GM10266 (cell line): ENCODE results near the gene OCA2.

Experiments used
- DNase-seq: peaks from one replicate; pipeline ENCODE4 v3.0.0; 2012; ENCODE audit errors: extremely low spot score
- TF ChIP-seq, protein P1 (sequence below): IDR thresholded peaks from 2 replicates; pipeline ENCODE4 v1.5.1; 2012; ENCODE audit warnings: mild to moderate bottlenecking, low read depth; ENCODE audit not compliant: control insufficient read depth, insufficient read depth; ENCODE audit errors: missing control alignments

OCA2 gene

DNA sequence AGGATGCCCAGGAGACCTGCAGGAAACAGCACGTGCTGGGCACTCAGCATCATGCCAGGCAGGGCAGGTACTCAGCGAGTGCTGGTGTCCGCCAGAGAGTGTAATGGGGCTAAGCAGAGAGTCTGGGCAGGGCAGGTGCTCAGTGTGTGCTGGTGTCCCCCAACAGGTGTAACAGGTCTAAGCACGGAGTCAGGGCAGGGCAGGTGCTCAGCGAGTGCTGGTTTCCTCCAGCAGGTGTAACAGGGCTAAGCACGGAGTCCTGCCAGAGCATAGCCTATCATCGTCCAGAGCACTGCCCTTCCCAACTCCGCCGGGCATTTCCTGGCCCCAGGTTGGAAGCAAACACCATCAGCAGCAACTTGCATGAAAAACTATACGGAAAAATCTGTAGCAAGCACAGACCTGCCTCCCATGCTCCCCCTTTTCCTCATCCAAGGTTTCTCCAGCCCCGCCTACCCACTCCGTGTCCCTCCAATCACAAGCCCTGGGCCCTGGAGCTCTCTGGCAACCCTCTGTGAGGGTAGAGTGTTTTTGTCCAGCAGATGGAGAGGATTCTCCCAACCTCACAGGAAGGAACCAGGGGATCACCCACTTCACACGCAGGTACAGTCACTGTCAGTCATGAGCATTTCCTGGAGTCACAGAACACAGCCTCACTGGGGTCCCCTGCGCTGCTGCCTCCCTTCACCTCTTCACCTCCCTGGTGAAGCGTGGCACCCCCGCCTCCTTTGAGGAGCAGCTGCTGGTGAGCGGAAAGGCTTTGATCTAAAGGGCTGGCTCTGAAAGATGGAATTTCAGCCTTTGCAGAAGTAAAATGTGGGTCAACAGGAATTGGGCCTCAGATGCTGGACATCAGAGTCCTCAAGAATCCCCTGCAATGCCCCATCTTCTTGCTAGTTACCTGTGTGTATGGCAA lies 302.5 kb downstream of the OCA2 start:
- TF ChIP-seq, protein P1, sequence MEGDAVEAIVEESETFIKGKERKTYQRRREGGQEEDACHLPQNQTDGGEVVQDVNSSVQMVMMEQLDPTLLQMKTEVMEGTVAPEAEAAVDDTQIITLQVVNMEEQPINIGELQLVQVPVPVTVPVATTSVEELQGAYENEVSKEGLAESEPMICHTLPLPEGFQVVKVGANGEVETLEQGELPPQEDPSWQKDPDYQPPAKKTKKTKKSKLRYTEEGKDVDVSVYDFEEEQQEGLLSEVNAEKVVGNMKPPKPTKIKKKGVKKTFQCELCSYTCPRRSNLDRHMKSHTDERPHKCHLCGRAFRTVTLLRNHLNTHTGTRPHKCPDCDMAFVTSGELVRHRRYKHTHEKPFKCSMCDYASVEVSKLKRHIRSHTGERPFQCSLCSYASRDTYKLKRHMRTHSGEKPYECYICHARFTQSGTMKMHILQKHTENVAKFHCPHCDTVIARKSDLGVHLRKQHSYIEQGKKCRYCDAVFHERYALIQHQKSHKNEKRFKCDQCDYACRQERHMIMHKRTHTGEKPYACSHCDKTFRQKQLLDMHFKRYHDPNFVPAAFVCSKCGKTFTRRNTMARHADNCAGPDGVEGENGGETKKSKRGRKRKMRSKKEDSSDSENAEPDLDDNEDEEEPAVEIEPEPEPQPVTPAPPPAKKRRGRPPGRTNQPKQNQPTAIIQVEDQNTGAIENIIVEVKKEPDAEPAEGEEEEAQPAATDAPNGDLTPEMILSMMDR = no peak
- no peak for DNase-seq

- TF ChIP-seq, protein P1 = no peak
Observed at GRCh38 chr15:27792756-27793264, 306.3 kb downstream of the OCA2 start.

GRCh38 chr15:27790270-27790669 lies 308.8 kb downstream of the OCA2 start:
- DNase-seq = no peak
- TF ChIP-seq, protein P1 = no peak

More at GRCh38 chr15:27792756-27793264, 306.3 kb downstream of the OCA2 start:
- DNase-seq = no peak

GRCh38 chr15:27787931-27788330 lies 311.2 kb downstream of the OCA2 start:
- no peak for DNase-seq
- TF ChIP-seq, protein P1 = no peak

- no peak for DNase-seq
- TF ChIP-seq, protein P1 = no peak
Observed at GRCh38 chr15:27784107-27784506, 315.0 kb downstream of the OCA2 start.

- no peak for DNase-seq
- TF ChIP-seq, protein P1 = no peak
Observed at GRCh38 chr15:27783678-27784077, 315.4 kb downstream of the OCA2 start.

DNA sequence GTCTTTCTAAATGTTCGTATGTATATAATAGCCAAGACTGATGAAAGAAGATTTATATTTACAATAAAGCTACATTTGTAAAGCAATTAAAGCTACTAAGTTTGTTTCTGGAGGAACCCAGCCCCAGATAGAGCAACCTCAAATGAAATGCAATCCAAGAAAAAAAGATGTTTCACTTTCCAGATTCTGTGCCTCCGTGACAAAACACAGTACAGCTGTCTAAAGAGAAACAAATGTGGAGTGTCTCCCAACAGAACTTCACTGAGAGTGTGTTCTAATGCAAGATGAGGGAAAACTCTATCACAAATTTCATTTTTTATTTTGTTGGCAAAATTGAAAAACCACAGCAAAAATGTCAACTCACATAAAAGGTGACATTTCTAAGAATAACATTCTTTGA lies 317.0 kb downstream of the OCA2 start:
- TF ChIP-seq, protein P1 = no peak
- DNase-seq = no peak
